CD14-positive monocyte (primary cell): ENCODE data around the gene LSP1. TPM values are rescaled to one million over a fixed set of nuclear protein-coding genes. Genes with fewer than 3 reads are reported as not detected.

Experiments
- DNase-seq, 3 donors: peaks; one replicate each; pipeline ENCODE4 v3.0.0-alpha.2; 2011 to 2022
- H2AFZ ChIP-seq: 2 replicates; pipeline ENCODE4 v1.6.0; 2012; ENCODE audit warnings: mild to moderate bottlenecking, low read depth, low read length, inconsistent platforms; ENCODE audit not compliant: insufficient read depth, poor library complexity, severe bottlenecking
- H3K27ac ChIP-seq, 2 donors: 1 replicate in 1 of 2; 2 replicates in 1 of 2; pipeline ENCODE4 v1.5.1; 2012 to 2013; ENCODE audit warnings: low read length in 2 of 2, control low read depth in 1 of 2, inconsistent platforms in 1 of 2, low read depth in 1 of 2, mild to moderate bottlenecking in 1 of 2
- H3K27me3 ChIP-seq, 2 donors: one replicate each; pipeline versions ENCODE4 v1.6.0 to v1.6.1; 2011 to 2013; ENCODE audit warnings: low read length in 2 of 2; ENCODE audit not compliant: control insufficient read depth in 2 of 2, insufficient read depth in 2 of 2
- H3K36me3 ChIP-seq, 2 donors: replicated peaks in 1 of 2; 1 replicate in 1 of 2; 2 replicates in 1 of 2; pipeline versions ENCODE4 v1.5.1 to v1.6.1; 2012 to 2013; ENCODE audit warnings: low read length in 2 of 2, control low read depth in 1 of 2, inconsistent platforms in 1 of 2, mild to moderate bottlenecking in 1 of 2; ENCODE audit not compliant: insufficient read depth in 2 of 2, control insufficient read depth in 1 of 2
- H3K4me1 ChIP-seq, 2 donors: 1 replicate in 1 of 2; 2 replicates in 1 of 2; pipeline versions ENCODE4 v1.5.1 to v1.6.1; 2012 to 2013; ENCODE audit warnings: low read length in 2 of 2, control low read depth in 1 of 2, inconsistent platforms in 1 of 2, mild to moderate bottlenecking in 1 of 2, moderate library complexity in 1 of 2; ENCODE audit not compliant: insufficient read depth in 2 of 2, control insufficient read depth in 1 of 2
- H3K4me2 ChIP-seq: replicated peaks from 2 replicates; pipeline ENCODE3; 2012; ENCODE audit warnings: low read length, moderate library complexity, mild to moderate bottlenecking; ENCODE audit not compliant: poor library complexity, severe bottlenecking; ENCODE audit errors: extremely low read depth
- H3K4me3 ChIP-seq, 3 experiments: fragments of 200-600 bp in 1 of 3; sonication (generic) in 1 of 3; replicated peaks in 1 of 3; 1 replicate in 2 of 3; 2 replicates in 1 of 3; pipeline ENCODE4 v1.5.1; 2011 to 2013; ENCODE audit warnings: low read length in 3 of 3, mild to moderate bottlenecking in 3 of 3, control low read depth in 2 of 3, low read depth in 2 of 3, inconsistent platforms in 1 of 3, moderate library complexity in 1 of 3
- H3K79me2 ChIP-seq: 2 replicates; pipeline ENCODE4 v1.6.0; 2012; ENCODE audit warnings: mild to moderate bottlenecking, control low read depth, inconsistent platforms, low read length, moderate library complexity; ENCODE audit not compliant: insufficient read depth
- H3K9ac ChIP-seq: 2 replicates; pipeline ENCODE4 v1.6.0; 2017; ENCODE audit warnings: low read length, mild to moderate bottlenecking; ENCODE audit not compliant: insufficient read depth, poor library complexity, severe bottlenecking
- H3K9me3 ChIP-seq, 2 donors: replicated peaks in 1 of 2; 1 replicate in 1 of 2; 2 replicates in 1 of 2; pipeline versions ENCODE4 v1.5.1 to v1.6.1; 2012 to 2013; ENCODE audit warnings: low read length in 2 of 2, control low read depth in 1 of 2; ENCODE audit not compliant: control insufficient read depth in 1 of 2, insufficient read depth in 1 of 2
- H4K20me1 ChIP-seq: 2 replicates; pipeline ENCODE4 v1.6.0; 2012; ENCODE audit warnings: mild to moderate bottlenecking, low read length, control low read depth, moderate library complexity; ENCODE audit not compliant: insufficient read depth
- H3K27ac Mint-ChIP-seq, 7 donors: one replicate each; pipeline ENCODE4 v1.8.0; 2020; ENCODE audit warnings: mild to moderate bottlenecking in 7 of 7, mixed read lengths in 7 of 7, moderate library complexity in 6 of 7, inconsistent platforms in 2 of 7
- H3K27me3 Mint-ChIP-seq, 3 donors: one replicate each; pipeline ENCODE4 v1.8.0; 2021 to 2022; ENCODE audit warnings: low read depth in 3 of 3, mild to moderate bottlenecking in 3 of 3, mixed read lengths in 3 of 3, moderate library complexity in 3 of 3, inconsistent platforms in 1 of 3
- H3K36me3 Mint-ChIP-seq, 2 donors: one replicate each; pipeline ENCODE4 v1.8.0; 2020; ENCODE audit warnings: mixed read lengths in 2 of 2, inconsistent platforms in 1 of 2, mild to moderate bottlenecking in 1 of 2
- H3K4me1 Mint-ChIP-seq: one replicate; pipeline ENCODE4 v1.8.0; 2020; ENCODE audit warnings: mild to moderate bottlenecking, mixed read lengths
- H3K4me3 Mint-ChIP-seq, 2 donors: one replicate each; pipeline ENCODE4 v1.8.0; 2020; ENCODE audit warnings: mild to moderate bottlenecking in 2 of 2, mixed read lengths in 2 of 2, moderate library complexity in 1 of 2
- H3K9me3 Mint-ChIP-seq, 7 donors: one replicate each; pipeline ENCODE4 v1.8.0; 2020 to 2022; ENCODE audit warnings: mixed read lengths in 7 of 7, mild to moderate bottlenecking in 6 of 7, moderate library complexity in 6 of 7, inconsistent platforms in 2 of 7
- WGBS: methylation state at CpG from one replicate; pipeline ENCODE4 v1.1.5; 2013; ENCODE audit warnings: missing lambda C conversion rate; ENCODE audit not compliant: insufficient coverage; 5-methylcytosine and 5-hydroxymethylcytosine counted together
- intact Hi-C, 2 donors: fragments of 100-400 bp; cut with micrococcal nuclease; formaldehyde crosslinking; loops; one replicate each; pipeline versions ENCODE4 v1.15.0 to v1.15.1; 2023
- polyA plus RNA-seq, 3 donors: library from polyadenylated mRNA; depleted of rRNA in 1 of 3; unstranded in 2 of 3; stranded (reverse) in 1 of 3; fragments of 300-500 nt in 2 of 3; fragments of >200 nt in 1 of 3; fragmentation: Illumina TruSeq in 2 of 3; gene quantifications; 1 replicate in 2 of 3; 2 replicates in 1 of 3; pipeline ENCODE4 v1.2.3, GENCODE V29; 2012 to 2021
- TF ChIP-seq, protein P1 (sequence below): fragments of 200-600 bp; IDR thresholded peaks from one replicate; pipeline ENCODE4 v1.8.0; 2022; ENCODE audit warnings: antibody characterized with exemption, mild to moderate bottlenecking

Gene LSP1
- polyA plus RNA-seq, 3 donors: 387 to 646 (median 542) TPM

- Histone ChIP-seq H3K27me3 (peaks cover 0 to 26% of the 10 kb centered on the region in 2 donors), H3K79me2 (no peaks in the 10 kb centered on the region), H3K36me3 (peaks cover 63 to 64% of the 10 kb centered on the region in 2 donors), H3K9ac (no peak overlapping the region), H3K4me2 (no peak overlapping the region), H2AFZ (no peak overlapping the region), H3K9me3 (no peaks in the 10 kb centered on the region), H3K27ac (no peak overlapping the region), H4K20me1 (peaks cover 100% of the 10 kb centered on the region), H3K4me1 (peaks cover 36 to 44% of the 10 kb centered on the region in 2 donors), H3K4me3 (no peak overlapping the region)
- intact Hi-C loops: loop anchor here (2.0 to 10.0 kb wide), 3 partner anchors 16 to 266 kb away; partner anchors contain the start of gene KRTAP5-6 (in 1 of the 2)
- Mint-ChIP-seq H3K27me3 (peaks cover 18 to 52% (median 24%) of the 10 kb centered on the region in 3 donors), H3K4me3 (peak overlapping the region in 1 of 2 donors; percentile 82), H3K27ac (peak overlapping the region in 1 of 7 donors; percentile 21), H3K4me1 (peaks cover 19% of the 10 kb centered on the region), H3K36me3 (peaks cover 0 to 3% of the 10 kb centered on the region in 2 donors), H3K9me3 (peaks cover 2 to 23% (median 7%) of the 10 kb centered on the region in 7 donors)
- 27% methylated on average over 9 of the region's 9 CpGs for WGBS
- TF ChIP-seq, protein P1, sequence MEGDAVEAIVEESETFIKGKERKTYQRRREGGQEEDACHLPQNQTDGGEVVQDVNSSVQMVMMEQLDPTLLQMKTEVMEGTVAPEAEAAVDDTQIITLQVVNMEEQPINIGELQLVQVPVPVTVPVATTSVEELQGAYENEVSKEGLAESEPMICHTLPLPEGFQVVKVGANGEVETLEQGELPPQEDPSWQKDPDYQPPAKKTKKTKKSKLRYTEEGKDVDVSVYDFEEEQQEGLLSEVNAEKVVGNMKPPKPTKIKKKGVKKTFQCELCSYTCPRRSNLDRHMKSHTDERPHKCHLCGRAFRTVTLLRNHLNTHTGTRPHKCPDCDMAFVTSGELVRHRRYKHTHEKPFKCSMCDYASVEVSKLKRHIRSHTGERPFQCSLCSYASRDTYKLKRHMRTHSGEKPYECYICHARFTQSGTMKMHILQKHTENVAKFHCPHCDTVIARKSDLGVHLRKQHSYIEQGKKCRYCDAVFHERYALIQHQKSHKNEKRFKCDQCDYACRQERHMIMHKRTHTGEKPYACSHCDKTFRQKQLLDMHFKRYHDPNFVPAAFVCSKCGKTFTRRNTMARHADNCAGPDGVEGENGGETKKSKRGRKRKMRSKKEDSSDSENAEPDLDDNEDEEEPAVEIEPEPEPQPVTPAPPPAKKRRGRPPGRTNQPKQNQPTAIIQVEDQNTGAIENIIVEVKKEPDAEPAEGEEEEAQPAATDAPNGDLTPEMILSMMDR: no peak
- no peak for DNase-seq
These were observed 35.5 kb downstream of the LSP1 start for GRCh38 chr11:1888347-1888753.

GRCh38 chr11:1888811-1889210 is 35.9 kb downstream of the LSP1 start:
- peaks cover 19% of the 10 kb centered on the region for H3K4me1 Mint-ChIP-seq
- no peak for DNase-seq

More at GRCh38 chr11:1888811-1889210, 35.9 kb downstream of the LSP1 start:
- peak overlapping the region in 1 of 2 donors; percentile 82 for H3K4me3 Mint-ChIP-seq
- Histone ChIP-seq H2AFZ (no peak overlapping the region), H3K4me3 (peak overlapping the region in 1 of 3 experiments; percentile 20), H4K20me1 (peaks cover 100% of the 10 kb centered on the region), H3K9me3 (no peaks in the 10 kb centered on the region), H3K36me3 (peaks cover 59% of the 10 kb centered on the region in 2 donors), H3K4me2 (no peak overlapping the region), H3K4me1 (peaks cover 36 to 44% of the 10 kb centered on the region in 2 donors), H3K27ac (no peak overlapping the region), H3K27me3 (peaks cover 0 to 26% of the 10 kb centered on the region in 2 donors), H3K79me2 (no peaks in the 10 kb centered on the region), H3K9ac (no peak overlapping the region)
- WGBS: 20% methylated on average over 6 of the region's 6 CpGs
- TF ChIP-seq, protein P1: no peak
- peaks cover 2 to 23% (median 7%) of the 10 kb centered on the region in 7 donors for H3K9me3 Mint-ChIP-seq
- H3K27me3 Mint-ChIP-seq: peaks cover 18 to 52% (median 24%) of the 10 kb centered on the region in 3 donors
- peak overlapping the region in 1 of 7 donors; percentile 21 for H3K27ac Mint-ChIP-seq
- intact Hi-C loops: loop anchor here (2.0 to 10.0 kb wide), 3 partner anchors 16 to 266 kb away; partner anchors contain the start of gene KRTAP5-6 (in 1 of the 2)
- peaks cover 3% of the 10 kb centered on the region in 2 donors for H3K36me3 Mint-ChIP-seq
